Prostate gland (tissue), 2 donors: Measurements from ENCODE around the gene KRTAP5-7.

Source experiments
- CTCF ChIP-seq, 4 experiments: fragments of 200-600 bp in 2 of 4; fragments of 450-650 bp in 2 of 4; sonication (generic) in 2 of 4; IDR thresholded peaks; 1 replicate in 3 of 4; 2 replicates in 1 of 4; pipeline ENCODE4 v1.5.1; 2016 to 2019; ENCODE audit warnings: antibody characterized with exemption in 4 of 4, mild to moderate bottlenecking in 2 of 4, moderate library complexity in 2 of 4
- POLR2A ChIP-seq: fragments of 450-650 bp; IDR thresholded peaks from one replicate; pipeline ENCODE4 v1.6.1; 2016; ENCODE audit warnings: antibody characterized with exemption, mild to moderate bottlenecking

- TF ChIP-seq CTCF (IDR thresholded peaks at IDR 0.05) (no peak), POLR2A (no peak)
Observed at GRCh38 chr11:71554996-71555395, 27.9 kb downstream of the KRTAP5-7 start.
